KMS-11 (cell line): ENCODE data around the gene PAK5.

Experiments used
- H2AFZ ChIP-seq: fragments of 200-600 bp; sonication (generic); 2 replicates; pipeline ENCODE4 v1.6.1; 2016; ENCODE audit warnings: antibody characterized with exemption, mixed run types, low read depth
- H3K27ac ChIP-seq: fragments of 200-600 bp; sonication (generic); 2 replicates; pipeline ENCODE4 v1.6.1; 2016; ENCODE audit warnings: mild to moderate bottlenecking, mixed run types
- H3K27me3 ChIP-seq: fragments of 200-600 bp; sonication (generic); 2 replicates; pipeline ENCODE4 v1.6.1; 2017; ENCODE audit warnings: mild to moderate bottlenecking, low read depth, mixed run types, moderate library complexity; ENCODE audit not compliant: insufficient read depth
- H3K36me3 ChIP-seq: fragments of 200-600 bp; sonication (generic); 2 replicates; pipeline ENCODE4 v1.6.1; 2017; ENCODE audit warnings: mild to moderate bottlenecking, mixed run types; ENCODE audit not compliant: insufficient read depth
- H3K4me1 ChIP-seq: fragments of 200-600 bp; sonication (generic); 2 replicates; pipeline ENCODE4 v1.6.1; 2016; ENCODE audit warnings: mild to moderate bottlenecking, low read depth, mixed run types; ENCODE audit not compliant: poor library complexity, severe bottlenecking
- H3K4me2 ChIP-seq: fragments of 200-600 bp; sonication (generic); 2 replicates; pipeline ENCODE4 v1.7.0; 2016; ENCODE audit warnings: mild to moderate bottlenecking, mixed run types
- H3K4me3 ChIP-seq: fragments of 200-600 bp; sonication (generic); IDR thresholded peaks from 2 replicates; pipeline ENCODE4 v1.6.1; 2017; ENCODE audit warnings: low read depth, low read length, mixed read lengths; ENCODE audit not compliant: insufficient read depth
- H3K79me2 ChIP-seq: fragments of 200-600 bp; sonication (generic); 2 replicates; pipeline ENCODE4 v1.6.1; 2016; ENCODE audit warnings: low read depth, mixed run types; ENCODE audit not compliant: insufficient read depth
- H3K9ac ChIP-seq: fragments of 200-600 bp; sonication (generic); 2 replicates; pipeline ENCODE4 v1.6.1; 2016; ENCODE audit warnings: mild to moderate bottlenecking, mixed run types
- H4K20me1 ChIP-seq: fragments of 200-600 bp; sonication (generic); 2 replicates; pipeline ENCODE4 v1.6.1; 2016; ENCODE audit warnings: mild to moderate bottlenecking, mixed run types; ENCODE audit not compliant: insufficient read depth
- CTCF ChIP-seq: fragments of 200-600 bp; sonication (generic); conservative IDR thresholded peaks from 2 replicates; pipeline ENCODE4 v1.6.1; 2017; ENCODE audit warnings: low read depth, mild to moderate bottlenecking, antibody characterized with exemption, low read length, moderate library complexity, mixed read lengths

Gene PAK5

GRCh38 chr20:9500121-9500520 lies 338.8 kb downstream of the PAK5 start:
- H3K79me2 ChIP-seq, result no peaks in the 10 kb centered on the region
- H3K4me2 ChIP-seq, result no peak overlapping the region
- no peak for TF ChIP-seq CTCF
- H3K27ac ChIP-seq, result no peak overlapping the region
- no peaks in the 10 kb centered on the region for H3K27me3 ChIP-seq
- no peaks in the 10 kb centered on the region for H3K4me1 ChIP-seq
- H2AFZ ChIP-seq, result no peak overlapping the region
- no peak overlapping the region for H3K9ac ChIP-seq
- H3K36me3 ChIP-seq, result no peaks in the 10 kb centered on the region
- H3K4me3 ChIP-seq, result no peak overlapping the region
- no peaks in the 10 kb centered on the region for H4K20me1 ChIP-seq

- Histone ChIP-seq H3K36me3 (no peaks in the 10 kb centered on the region), H4K20me1 (no peaks in the 10 kb centered on the region), H3K4me1 (no peaks in the 10 kb centered on the region), H3K27ac (no peak overlapping the region), H3K9ac (no peak overlapping the region), H3K79me2 (no peaks in the 10 kb centered on the region), H3K4me2 (no peak overlapping the region), H3K4me3 (no peak overlapping the region), H3K27me3 (no peaks in the 10 kb centered on the region), H2AFZ (no peak overlapping the region)
- TF ChIP-seq CTCF, result no peak
Measured at GRCh38 chr20:9499126-9499899, 339.6 kb downstream of the PAK5 start.

- Histone ChIP-seq H3K36me3 (no peaks in the 10 kb centered on the region), H3K27me3 (no peaks in the 10 kb centered on the region), H3K4me1 (no peaks in the 10 kb centered on the region), H3K79me2 (no peaks in the 10 kb centered on the region), H3K4me3 (no peak overlapping the region), H3K27ac (no peak overlapping the region), H4K20me1 (no peaks in the 10 kb centered on the region), H2AFZ (no peak overlapping the region), H3K9ac (no peak overlapping the region), H3K4me2 (no peak overlapping the region)
- no peak for TF ChIP-seq CTCF
Measured at GRCh38 chr20:9498322-9498721, 340.6 kb downstream of the PAK5 start.

GRCh38 chr20:9496155-9496554 lies 342.7 kb downstream of the PAK5 start:
- Histone ChIP-seq H3K36me3 (no peaks in the 10 kb centered on the region), H3K27me3 (no peaks in the 10 kb centered on the region), H2AFZ (no peak overlapping the region), H3K4me3 (no peak overlapping the region), H4K20me1 (no peaks in the 10 kb centered on the region), H3K79me2 (no peaks in the 10 kb centered on the region), H3K27ac (no peak overlapping the region), H3K4me1 (no peaks in the 10 kb centered on the region), H3K4me2 (no peak overlapping the region), H3K9ac (no peak overlapping the region)
- no peak for TF ChIP-seq CTCF
